Nephron (organoid): ENCODE results near the gene ARMC2.

Experiments
- H3K27ac Mint-ChIP-seq, 3 experiments: 2 replicates each; pipeline ENCODE4 v1.8.0; 2020; ENCODE audit warnings: mixed read lengths in 3 of 3, mild to moderate bottlenecking in 2 of 3, moderate library complexity in 1 of 3
- H3K27me3 Mint-ChIP-seq: 2 replicates; pipeline ENCODE4 v1.8.0; 2021; ENCODE audit warnings: low read depth, mild to moderate bottlenecking, moderate library complexity, mixed read lengths
- H3K36me3 Mint-ChIP-seq: 2 replicates; pipeline ENCODE4 v1.8.0; 2020; ENCODE audit warnings: low read depth, mixed read lengths
- H3K4me1 Mint-ChIP-seq: 2 replicates; pipeline ENCODE4 v1.8.0; 2020; ENCODE audit warnings: mixed read lengths
- H3K4me3 Mint-ChIP-seq, 3 experiments: 2 replicates each; pipeline ENCODE4 v1.8.0; 2020; ENCODE audit warnings: mild to moderate bottlenecking in 3 of 3, mixed read lengths in 3 of 3, moderate library complexity in 2 of 3
- H3K9me3 Mint-ChIP-seq: 2 replicates; pipeline ENCODE4 v1.8.0; 2020; ENCODE audit warnings: mixed read lengths
- TF ChIP-seq, protein P1 (sequence below), 3 experiments: fragments of 200-600 bp; sonication (generic); IDR thresholded peaks; one replicate each; pipeline ENCODE4 v1.5.0; 2021; ENCODE audit warnings: antibody characterized with exemption in 3 of 3; ENCODE audit not compliant: unreplicated experiment in 3 of 3

ARMC2 gene

GRCh38 chr6:108947114-108947854, 99.1 kb downstream of the ARMC2 start:
- TF ChIP-seq, protein P1, sequence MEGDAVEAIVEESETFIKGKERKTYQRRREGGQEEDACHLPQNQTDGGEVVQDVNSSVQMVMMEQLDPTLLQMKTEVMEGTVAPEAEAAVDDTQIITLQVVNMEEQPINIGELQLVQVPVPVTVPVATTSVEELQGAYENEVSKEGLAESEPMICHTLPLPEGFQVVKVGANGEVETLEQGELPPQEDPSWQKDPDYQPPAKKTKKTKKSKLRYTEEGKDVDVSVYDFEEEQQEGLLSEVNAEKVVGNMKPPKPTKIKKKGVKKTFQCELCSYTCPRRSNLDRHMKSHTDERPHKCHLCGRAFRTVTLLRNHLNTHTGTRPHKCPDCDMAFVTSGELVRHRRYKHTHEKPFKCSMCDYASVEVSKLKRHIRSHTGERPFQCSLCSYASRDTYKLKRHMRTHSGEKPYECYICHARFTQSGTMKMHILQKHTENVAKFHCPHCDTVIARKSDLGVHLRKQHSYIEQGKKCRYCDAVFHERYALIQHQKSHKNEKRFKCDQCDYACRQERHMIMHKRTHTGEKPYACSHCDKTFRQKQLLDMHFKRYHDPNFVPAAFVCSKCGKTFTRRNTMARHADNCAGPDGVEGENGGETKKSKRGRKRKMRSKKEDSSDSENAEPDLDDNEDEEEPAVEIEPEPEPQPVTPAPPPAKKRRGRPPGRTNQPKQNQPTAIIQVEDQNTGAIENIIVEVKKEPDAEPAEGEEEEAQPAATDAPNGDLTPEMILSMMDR (IDR thresholded peaks at IDR 0.05; ENCODE audit: unreplicated experiment in 3 of 3): no peak
- no peaks in the 10 kb centered on the region for H3K27me3 Mint-ChIP-seq
- no peaks in the 10 kb centered on the region for H3K36me3 Mint-ChIP-seq

DNA sequence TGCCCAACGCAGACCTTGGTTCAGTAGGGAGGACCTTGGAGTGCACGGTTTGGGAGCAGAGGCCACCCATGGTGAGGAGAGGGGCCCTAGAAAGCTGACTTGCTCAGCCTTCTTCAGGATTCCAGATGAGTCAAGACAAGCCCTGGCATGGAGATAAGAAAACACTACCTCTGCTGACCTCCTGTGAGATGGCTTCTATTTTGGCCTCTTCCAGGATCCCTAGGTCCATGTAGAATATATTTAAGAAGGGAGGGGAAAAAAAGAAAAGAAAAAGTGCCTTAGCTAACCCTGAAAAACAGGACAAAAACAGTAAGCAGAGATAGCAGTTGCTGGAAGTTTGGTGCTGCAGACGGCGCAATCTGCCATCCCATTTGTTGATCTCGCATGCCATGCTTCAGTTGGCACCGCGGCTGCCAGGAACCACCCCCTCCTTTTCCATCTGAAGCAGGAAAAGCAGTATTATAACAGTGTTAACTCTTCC, 100.0 kb downstream of the ARMC2 start:
- TF ChIP-seq, protein P1 (IDR thresholded peaks at IDR 0.05; ENCODE audit: unreplicated experiment in 3 of 3): no peak
- H3K4me1 Mint-ChIP-seq: peaks cover 51% of the 10 kb centered on the region
- no peaks in the 10 kb centered on the region for H3K27me3 Mint-ChIP-seq
- H3K36me3 Mint-ChIP-seq: no peaks in the 10 kb centered on the region
- peak overlapping the region; percentile 0 to 95 (median 45) for H3K27ac Mint-ChIP-seq
- no peaks in the 10 kb centered on the region for H3K9me3 Mint-ChIP-seq
- H3K4me3 Mint-ChIP-seq: peak overlapping the region in 1 of 3 experiments; percentile 9

More at GRCh38 chr6:108947114-108947854, 99.1 kb downstream of the ARMC2 start:
- Mint-ChIP-seq H3K4me1 (peaks cover 57% of the 10 kb centered on the region), H3K27ac (peak overlapping the region; percentile 17 to 95 (median 35)), H3K9me3 (no peaks in the 10 kb centered on the region), H3K4me3 (no peak overlapping the region)

- Mint-ChIP-seq H3K4me3 (no peak overlapping the region), H3K9me3 (no peaks in the 10 kb centered on the region), H3K27ac (no peak overlapping the region), H3K36me3 (no peaks in the 10 kb centered on the region), H3K4me1 (peaks cover 28% of the 10 kb centered on the region), H3K27me3 (no peaks in the 10 kb centered on the region)
- TF ChIP-seq, protein P1 (IDR thresholded peaks at IDR 0.05; ENCODE audit: unreplicated experiment in 3 of 3): no peak
These were observed 103.2 kb downstream of the ARMC2 start for GRCh38 chr6:108951351-108951953.

DNA sequence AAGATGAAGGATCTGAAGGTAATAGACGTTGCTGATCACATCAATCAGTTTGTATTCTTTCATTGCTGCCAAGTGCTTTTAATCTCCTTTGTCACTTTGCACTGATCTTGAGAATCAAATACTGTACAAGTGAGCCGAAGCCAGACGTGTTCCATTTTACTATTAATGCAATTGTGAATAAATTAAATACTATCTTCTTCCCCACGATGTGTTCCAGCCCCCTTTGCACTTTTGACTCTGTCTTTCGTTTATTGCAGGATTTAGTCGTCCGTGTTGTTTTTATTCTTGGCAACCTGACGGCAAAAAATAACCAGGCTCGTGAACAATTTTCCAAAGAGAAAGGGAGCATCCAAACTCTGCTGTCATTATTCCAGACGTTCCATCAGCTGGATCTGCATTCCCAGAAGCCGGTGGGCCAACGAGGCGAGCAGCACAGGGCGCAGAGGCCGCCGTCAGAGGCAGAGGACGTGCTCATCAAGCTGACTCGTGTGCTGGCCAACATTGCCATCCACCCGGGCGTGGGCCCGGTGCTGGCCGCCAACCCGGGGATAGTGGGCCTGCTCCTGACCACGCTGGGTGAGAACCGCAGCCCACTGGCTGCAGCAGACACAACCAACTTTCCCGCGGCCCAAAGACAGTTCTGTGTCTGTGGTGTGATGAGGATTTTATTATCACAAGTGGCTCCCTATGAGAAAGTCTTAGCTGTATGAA, 104.7 kb downstream of the ARMC2 start:
- Mint-ChIP-seq H3K4me1 (peaks cover 13% of the 10 kb centered on the region), H3K4me3 (no peak overlapping the region), H3K36me3 (no peaks in the 10 kb centered on the region), H3K27me3 (no peaks in the 10 kb centered on the region), H3K9me3 (no peaks in the 10 kb centered on the region), H3K27ac (no peak overlapping the region)
- TF ChIP-seq, protein P1 (IDR thresholded peaks at IDR 0.05; ENCODE audit: unreplicated experiment in 3 of 3): no peak

- Mint-ChIP-seq H3K4me3 (no peak overlapping the region), H3K27ac (no peak overlapping the region), H3K9me3 (no peaks in the 10 kb centered on the region), H3K27me3 (no peaks in the 10 kb centered on the region), H3K36me3 (no peaks in the 10 kb centered on the region), H3K4me1 (peaks cover 6% of the 10 kb centered on the region)
- TF ChIP-seq, protein P1 (IDR thresholded peaks at IDR 0.05; ENCODE audit: unreplicated experiment in 3 of 3): no peak
These were observed 105.5 kb downstream of the ARMC2 start for GRCh38 chr6:108953681-108954080.
